ENCODE measurements around the gene SH2D6. TPM values are rescaled to one million over a fixed set of nuclear protein-coding genes. Genes with fewer than 3 reads are reported as not detected.
"Not testable (repeated sequence)": the region's sequence is repeated elsewhere in the genome, so short reads cannot be mapped to it uniquely, and the experiment has no call there.

Gene SH2D6
- under 1 TPM; 0.24 to 0.81 TPM for total RNA-seq

DNA sequence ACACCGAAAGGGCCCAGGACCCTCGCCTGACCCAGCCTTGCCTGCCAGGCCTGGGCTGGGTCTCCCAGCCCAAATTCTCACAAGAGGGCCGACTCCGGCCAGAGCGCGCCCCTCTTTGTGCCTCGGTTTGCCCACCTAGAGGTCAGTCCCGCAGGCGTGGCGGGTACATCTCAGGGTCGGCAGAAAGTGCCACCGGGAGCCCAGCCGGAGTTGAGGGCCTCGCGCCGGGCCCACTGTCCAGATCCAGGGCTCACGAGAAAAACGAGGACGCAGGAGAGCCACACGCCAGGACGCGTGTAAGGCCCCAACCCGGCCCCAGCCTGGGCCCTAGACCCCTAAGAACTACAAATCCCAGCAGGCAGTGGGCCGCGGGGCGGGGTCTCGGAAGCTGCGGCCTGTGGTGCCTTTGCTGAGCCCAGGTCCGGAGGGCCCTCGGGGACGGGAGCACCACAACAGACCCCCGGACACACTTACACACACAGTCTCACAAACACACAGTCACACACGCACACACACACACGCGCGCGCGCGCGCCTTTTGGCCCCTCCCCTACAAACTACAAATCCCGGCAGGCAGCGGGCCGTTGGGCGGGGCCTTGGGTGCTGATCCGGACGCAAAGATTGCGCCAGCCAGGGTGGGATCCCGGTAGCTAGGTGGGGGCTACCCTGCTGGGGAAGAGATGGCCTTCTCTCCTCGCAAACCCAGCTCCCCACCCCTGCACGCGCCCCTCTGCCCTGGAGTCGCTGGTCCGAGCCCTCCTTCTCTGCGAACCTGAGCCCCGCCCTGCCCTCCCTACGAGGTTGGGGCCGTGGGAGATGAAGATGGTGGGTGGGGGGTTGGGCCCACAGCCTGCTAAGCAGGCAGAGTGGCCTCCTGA lies at the start of gene SH2D6:
SH2D6 (plus strand) TSS at position 583 of the 877 bp plus-strand sequence. CDS start 10,752 bp downstream, outside the sequence.
- H3K27me3 Mint-ChIP-seq, result peaks cover 0 to 6% of the 10 kb centered on the region in 2 donors
- H3K4me3 Mint-ChIP-seq, result peak within 1 kb of the TSS; percentile 96
- ATAC-seq, result peak; percentile 91 to 92
- H3K4me1 Mint-ChIP-seq (ENCODE audit: low read depth in 2 of 2), result peaks cover 38 to 41% of the 10 kb centered on the region in 2 donors
- DNase-seq (ENCODE audit: low spot score), result peak; percentile 85
- no peaks in the 10 kb centered on the region for H3K36me3 Mint-ChIP-seq
- H3K9me3 Mint-ChIP-seq, result no peaks in the 10 kb centered on the region
- peak within 1 kb of the TSS; percentile 93 to 95 for H3K27ac Mint-ChIP-seq

DNA sequence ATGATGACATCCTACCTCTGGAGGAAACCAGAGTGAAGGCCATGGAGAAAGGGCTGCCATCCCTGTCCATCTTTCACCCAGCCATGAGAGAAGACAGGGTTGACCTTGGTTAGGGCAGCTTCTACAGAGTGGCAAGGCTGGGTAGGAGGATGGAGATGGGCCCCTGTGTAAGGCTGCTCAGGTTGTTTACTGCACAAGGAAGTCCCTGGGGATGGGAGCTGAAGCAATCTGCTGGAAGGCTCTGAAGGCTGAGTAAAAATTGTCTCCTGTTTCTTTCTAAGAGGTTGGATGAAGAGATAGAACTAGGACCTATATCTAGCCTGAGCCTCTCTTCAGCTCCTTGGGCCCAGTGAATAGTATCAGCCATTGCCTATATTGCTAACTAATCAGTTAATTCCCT lies 49.6 kb upstream of the SH2D6 start:
- DNase-seq (ENCODE audit: low spot score), result no peak
- H3K36me3 Mint-ChIP-seq, result peaks cover 3% of the 10 kb centered on the region
- H3K27me3 Mint-ChIP-seq, result no peaks in the 10 kb centered on the region
- H3K9me3 Mint-ChIP-seq, result no peaks in the 10 kb centered on the region
- H3K4me1 Mint-ChIP-seq (ENCODE audit: low read depth in 2 of 2), result no peaks in the 10 kb centered on the region
- H3K27ac Mint-ChIP-seq, result no peak overlapping the region
- ATAC-seq, result no peak
- no peak overlapping the region for H3K4me3 Mint-ChIP-seq

DNA sequence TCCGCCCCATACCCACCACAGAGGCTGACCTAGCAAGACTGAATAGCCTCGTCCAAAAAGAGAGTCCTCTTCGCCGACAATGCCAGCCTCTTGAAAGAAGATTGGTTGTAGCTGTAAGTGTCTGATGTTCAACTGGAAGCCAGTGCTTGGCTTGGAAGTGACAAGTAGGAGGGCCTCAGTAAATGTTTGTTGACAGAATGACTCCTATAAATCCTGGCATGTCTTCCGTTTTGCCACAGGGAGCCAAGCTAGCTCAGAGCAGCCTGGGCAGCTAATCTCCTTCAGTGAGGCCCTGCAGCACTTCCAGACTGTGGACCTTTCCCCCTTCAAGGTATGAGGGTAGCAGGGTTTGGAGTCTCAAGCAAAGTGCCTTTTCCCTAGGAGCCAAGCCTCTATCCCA lies 49.0 kb upstream of the SH2D6 start:
- Mint-ChIP-seq H3K4me3 (no peak overlapping the region), H3K4me1 (ENCODE audit: low read depth in 2 of 2) (no peaks in the 10 kb centered on the region), H3K36me3 (peaks cover 5% of the 10 kb centered on the region), H3K27ac (no peak overlapping the region), H3K27me3 (no peaks in the 10 kb centered on the region), H3K9me3 (no peaks in the 10 kb centered on the region)
- DNase-seq (ENCODE audit: low spot score) (no peak), ATAC-seq (no peak)

DNA sequence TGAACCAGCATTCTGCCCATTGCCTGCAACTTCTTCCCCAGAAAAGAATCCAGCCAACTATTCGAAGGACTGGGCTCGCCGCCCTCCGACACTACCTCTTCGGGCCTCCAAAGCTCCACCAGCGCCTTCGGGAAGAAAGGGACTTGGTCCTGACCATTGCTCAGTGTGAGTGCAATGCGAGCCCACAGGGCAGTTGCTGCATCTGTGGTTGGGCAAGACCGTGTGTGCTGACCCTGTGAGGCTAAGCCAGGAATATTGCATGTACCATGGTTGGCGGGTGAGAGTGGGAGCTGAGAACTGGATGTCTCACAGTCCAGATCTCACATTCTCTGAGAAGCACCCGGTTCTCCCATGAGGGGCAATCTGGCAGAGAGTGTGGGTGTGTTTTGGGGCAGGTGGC lies 47.5 kb upstream of the SH2D6 start:
- Mint-ChIP-seq H3K27me3 (no peaks in the 10 kb centered on the region), H3K4me3 (no peak overlapping the region), H3K36me3 (peaks cover 11% of the 10 kb centered on the region), H3K27ac (no peak overlapping the region), H3K4me1 (ENCODE audit: low read depth in 2 of 2) (no peaks in the 10 kb centered on the region), H3K9me3 (no peaks in the 10 kb centered on the region)
- ATAC-seq, result no peak
- DNase-seq (ENCODE audit: low spot score), result no peak

DNA sequence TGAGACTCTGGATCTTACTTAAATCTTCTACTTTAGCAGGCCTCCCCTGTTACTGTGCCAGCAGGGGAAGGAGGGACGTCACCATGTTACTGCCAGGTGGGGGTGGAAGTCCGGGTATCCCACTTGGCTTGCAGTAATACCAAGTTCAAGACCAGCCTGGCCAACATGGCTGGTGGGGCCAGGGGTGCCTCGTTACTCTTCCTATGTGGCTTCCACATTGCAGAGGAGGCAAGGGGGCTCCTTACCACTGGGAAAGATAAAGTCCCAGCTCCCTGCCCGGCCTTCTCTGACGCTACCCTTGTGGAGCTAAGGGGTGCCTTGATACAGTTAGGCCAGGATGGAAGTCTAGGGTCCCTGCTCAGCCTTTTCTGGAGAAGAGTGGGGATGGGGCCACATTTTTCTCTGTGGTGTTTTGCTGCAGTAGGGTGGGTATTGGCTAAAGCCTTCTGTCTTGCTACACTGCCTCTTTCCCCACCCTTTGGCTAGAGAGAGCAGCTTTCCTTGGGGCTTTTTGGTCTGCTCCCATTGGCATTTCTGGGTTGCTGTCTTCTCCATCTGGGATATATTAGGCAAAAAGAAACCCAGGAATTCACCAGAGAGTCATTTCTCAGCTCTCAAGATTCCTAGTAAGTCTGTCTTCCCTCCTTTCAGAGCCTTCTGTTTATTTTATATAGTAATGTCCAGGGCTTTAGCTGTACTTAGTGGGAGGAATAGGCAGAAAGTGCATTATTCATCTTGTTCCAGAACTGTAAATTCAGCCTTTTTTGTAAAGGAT lies 42.0 kb upstream of the SH2D6 start:
- H3K4me3 Mint-ChIP-seq, result no peak overlapping the region
- no peak overlapping the region for H3K27ac Mint-ChIP-seq
- no peaks in the 10 kb centered on the region for H3K9me3 Mint-ChIP-seq
- H3K27me3 Mint-ChIP-seq, result no peaks in the 10 kb centered on the region
- ATAC-seq (no peak), DNase-seq (ENCODE audit: low spot score) (no peak)
- no peaks in the 10 kb centered on the region for H3K4me1 Mint-ChIP-seq (ENCODE audit: low read depth in 2 of 2)
- peaks cover 39% of the 10 kb centered on the region for H3K36me3 Mint-ChIP-seq

DNA sequence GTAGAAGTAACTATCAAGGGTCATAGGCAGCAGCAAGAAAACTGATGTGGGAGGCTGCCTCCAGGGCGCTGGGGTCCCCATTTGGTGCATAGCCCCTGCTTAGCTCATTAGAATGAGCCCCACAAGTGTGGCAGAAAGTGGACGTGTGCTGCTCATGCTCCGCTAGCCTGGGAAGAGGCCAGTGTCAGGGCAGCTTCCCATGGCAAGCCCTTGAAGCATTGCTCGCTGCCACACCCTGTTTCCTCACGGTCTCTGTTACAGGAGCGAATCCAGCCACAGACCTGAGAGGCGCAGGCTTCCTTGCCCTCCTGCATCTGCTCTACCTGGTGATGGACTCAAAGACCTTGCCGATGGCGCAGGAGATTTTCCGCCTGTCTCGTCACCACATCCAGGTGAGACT lies 41.4 kb upstream of the SH2D6 start:
- Mint-ChIP-seq H3K4me1 (ENCODE audit: low read depth in 2 of 2) (no peaks in the 10 kb centered on the region), H3K27ac (no peak overlapping the region), H3K36me3 (peaks cover 39% of the 10 kb centered on the region), H3K9me3 (no peaks in the 10 kb centered on the region), H3K4me3 (no peak overlapping the region), H3K27me3 (no peaks in the 10 kb centered on the region)
- ATAC-seq, result no peak
- no peak for DNase-seq (ENCODE audit: low spot score)

DNA sequence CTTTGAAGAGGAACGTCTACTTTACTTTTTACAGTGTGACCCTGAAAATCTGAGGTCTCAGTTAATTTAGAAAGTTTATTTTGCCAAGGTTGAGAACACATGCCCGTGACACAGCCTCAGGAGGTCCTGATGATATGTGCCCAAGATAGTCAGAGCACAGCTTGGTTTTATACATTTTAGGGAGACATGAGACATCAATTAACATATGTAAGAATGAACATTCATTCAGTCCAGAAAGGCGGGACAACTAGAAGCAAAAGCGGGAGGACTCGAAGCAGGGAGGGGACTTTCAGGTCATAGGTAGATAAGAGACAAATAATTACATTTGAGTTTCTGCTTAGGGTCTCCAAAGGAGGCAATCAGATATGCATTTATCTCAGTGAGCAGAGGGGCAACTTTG lies 40.3 kb upstream of the SH2D6 start:
- ATAC-seq, result no peak
- no peaks in the 10 kb centered on the region for H3K27me3 Mint-ChIP-seq

DNA sequence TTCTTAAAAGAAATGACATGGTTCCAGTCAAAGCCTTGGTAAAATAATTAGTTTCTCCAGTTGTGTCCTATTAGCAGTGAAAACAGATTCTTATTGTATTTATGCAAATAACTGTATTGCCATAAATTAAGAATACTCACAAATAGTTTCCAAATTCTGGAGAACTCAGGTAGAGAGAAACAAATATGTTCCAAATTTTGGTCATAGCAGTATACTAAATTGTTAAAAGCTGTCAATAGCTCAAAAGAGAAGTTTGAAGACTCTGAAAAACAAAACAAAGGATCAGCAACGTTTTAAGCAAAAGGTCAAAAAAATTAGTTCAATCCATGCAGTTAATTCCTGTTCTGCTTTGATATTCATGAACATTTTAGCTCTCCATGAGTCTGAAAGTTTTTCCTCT lies 38.5 kb upstream of the SH2D6 start:
- no peak overlapping the region for H3K27ac Mint-ChIP-seq
- H3K9me3 Mint-ChIP-seq, result no peaks in the 10 kb centered on the region
- peaks cover 38% of the 10 kb centered on the region for H3K36me3 Mint-ChIP-seq
- ATAC-seq, result no peak
- no peaks in the 10 kb centered on the region for H3K4me1 Mint-ChIP-seq (ENCODE audit: low read depth in 2 of 2)
- no peak for DNase-seq (ENCODE audit: low spot score)
- H3K27me3 Mint-ChIP-seq, result no peaks in the 10 kb centered on the region
- H3K4me3 Mint-ChIP-seq, result no peak overlapping the region

More for the DNA sequence above, 40.3 kb upstream of the SH2D6 start:
- Mint-ChIP-seq H3K4me3 (no peak overlapping the region), H3K4me1 (ENCODE audit: low read depth in 2 of 2) (no peaks in the 10 kb centered on the region), H3K9me3 (no peaks in the 10 kb centered on the region), H3K27ac (no peak overlapping the region), H3K36me3 (peaks cover 39% of the 10 kb centered on the region)
- DNase-seq (ENCODE audit: low spot score), result no peak

DNA sequence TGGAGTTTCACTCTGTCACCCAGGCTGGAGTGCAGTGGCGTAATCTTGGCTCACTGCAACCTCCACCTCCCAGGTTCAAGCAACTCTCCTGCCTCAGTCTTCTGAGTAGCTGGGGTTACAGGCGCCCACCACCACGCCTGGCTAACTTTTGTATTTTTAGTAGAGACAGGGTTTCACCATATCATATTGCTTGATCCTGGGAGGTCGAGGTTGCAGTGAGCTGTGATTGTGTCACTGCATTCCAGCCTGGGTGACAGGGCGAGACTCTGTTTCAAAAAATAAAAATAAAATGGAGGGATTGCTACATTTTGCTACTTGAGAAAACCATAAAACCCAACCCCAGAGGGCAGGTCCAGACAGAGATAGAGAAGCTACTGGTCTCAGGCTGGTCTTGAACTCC lies 35.4 kb upstream of the SH2D6 start:
- H3K36me3 Mint-ChIP-seq, result peaks cover 25% of the 10 kb centered on the region

DNA sequence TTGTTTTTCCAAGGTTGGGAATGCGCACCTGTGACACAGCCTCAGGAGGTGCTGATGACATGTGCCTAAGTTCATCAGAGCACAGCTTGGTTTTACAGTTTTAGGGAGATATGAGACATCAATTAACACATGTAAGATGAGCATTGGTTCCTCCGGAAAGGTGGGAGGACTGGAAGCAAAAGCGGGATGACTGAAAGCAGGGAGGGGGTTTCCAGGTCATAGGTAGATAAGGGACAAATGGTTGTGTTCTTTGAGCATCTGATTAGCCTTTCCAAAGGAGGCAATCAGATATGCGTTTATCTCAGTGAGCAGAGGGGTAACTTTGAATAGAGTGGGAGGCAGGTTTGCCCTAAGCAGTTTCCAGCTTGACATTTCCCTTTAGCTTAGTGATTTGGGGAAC lies 34.7 kb upstream of the SH2D6 start:
- Mint-ChIP-seq H3K4me3 (no peak overlapping the region), H3K27me3 (no peaks in the 10 kb centered on the region), H3K36me3 (peaks cover 18% of the 10 kb centered on the region), H3K27ac (no peak overlapping the region), H3K9me3 (no peaks in the 10 kb centered on the region), H3K4me1 (ENCODE audit: low read depth in 2 of 2) (no peaks in the 10 kb centered on the region)
- ATAC-seq (no peak), DNase-seq (ENCODE audit: low spot score) (no peak)

More for the DNA sequence above, 35.4 kb upstream of the SH2D6 start:
- ATAC-seq; H3K4me3 Mint-ChIP-seq; H3K27ac Mint-ChIP-seq; H3K9me3 Mint-ChIP-seq; H3K27me3 Mint-ChIP-seq; DNase-seq (ENCODE audit: low spot score); H3K4me1 Mint-ChIP-seq (ENCODE audit: low read depth in 2 of 2): not testable (repeated sequence)

DNA sequence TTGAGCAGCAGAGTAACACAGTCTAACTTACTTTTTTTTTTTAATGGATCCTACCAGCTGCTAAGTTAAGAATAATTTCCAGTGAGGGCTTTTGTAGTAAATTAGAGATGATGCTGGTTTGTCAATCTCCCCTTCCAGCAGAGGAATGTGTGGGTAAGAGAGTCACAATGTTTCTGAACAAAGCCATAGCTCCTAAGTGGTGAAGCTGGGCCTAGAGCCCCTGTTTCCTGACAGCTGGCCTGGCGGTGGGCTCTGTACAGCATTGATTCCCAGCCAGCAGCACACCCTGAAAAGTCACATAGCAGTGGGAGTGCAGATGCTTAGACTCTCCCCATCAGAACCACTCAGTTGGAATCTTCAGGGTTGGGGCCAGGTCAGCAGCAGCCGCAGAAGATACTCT lies 32.8 kb upstream of the SH2D6 start:
- DNase-seq (ENCODE audit: low spot score) (no peak), ATAC-seq (no peak)
- Mint-ChIP-seq H3K27me3 (no peaks in the 10 kb centered on the region), H3K4me1 (ENCODE audit: low read depth in 2 of 2) (no peaks in the 10 kb centered on the region), H3K4me3 (no peak overlapping the region), H3K36me3 (peaks cover 5% of the 10 kb centered on the region), H3K9me3 (no peaks in the 10 kb centered on the region), H3K27ac (peak overlapping the region in 1 of 2 donors; percentile 17)

DNA sequence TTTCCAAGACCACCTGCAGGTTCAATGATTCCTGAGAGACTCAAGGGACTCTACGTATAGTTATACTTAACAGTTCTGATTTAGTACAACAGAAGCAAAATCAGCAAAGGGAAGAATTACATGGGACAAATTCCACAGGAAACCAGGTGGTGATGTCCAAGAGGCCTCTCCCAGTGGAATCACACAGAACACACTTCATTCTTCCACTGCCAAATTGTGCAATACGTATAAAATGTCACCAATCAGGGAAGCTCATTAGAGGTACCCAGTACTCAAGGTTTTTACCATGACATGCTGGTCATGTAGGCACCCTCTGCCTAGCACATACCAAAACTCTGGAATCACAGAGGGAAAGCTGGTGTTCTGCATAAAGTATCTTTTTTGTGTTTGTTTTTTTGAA lies 30.8 kb upstream of the SH2D6 start:
- no peak for ATAC-seq
- DNase-seq (ENCODE audit: low spot score), result no peak
- Mint-ChIP-seq H3K27me3 (no peaks in the 10 kb centered on the region), H3K9me3 (no peaks in the 10 kb centered on the region), H3K27ac (no peak overlapping the region), H3K4me3 (no peak overlapping the region), H3K4me1 (ENCODE audit: low read depth in 2 of 2) (no peaks in the 10 kb centered on the region), H3K36me3 (peaks cover 5% of the 10 kb centered on the region)

DNA sequence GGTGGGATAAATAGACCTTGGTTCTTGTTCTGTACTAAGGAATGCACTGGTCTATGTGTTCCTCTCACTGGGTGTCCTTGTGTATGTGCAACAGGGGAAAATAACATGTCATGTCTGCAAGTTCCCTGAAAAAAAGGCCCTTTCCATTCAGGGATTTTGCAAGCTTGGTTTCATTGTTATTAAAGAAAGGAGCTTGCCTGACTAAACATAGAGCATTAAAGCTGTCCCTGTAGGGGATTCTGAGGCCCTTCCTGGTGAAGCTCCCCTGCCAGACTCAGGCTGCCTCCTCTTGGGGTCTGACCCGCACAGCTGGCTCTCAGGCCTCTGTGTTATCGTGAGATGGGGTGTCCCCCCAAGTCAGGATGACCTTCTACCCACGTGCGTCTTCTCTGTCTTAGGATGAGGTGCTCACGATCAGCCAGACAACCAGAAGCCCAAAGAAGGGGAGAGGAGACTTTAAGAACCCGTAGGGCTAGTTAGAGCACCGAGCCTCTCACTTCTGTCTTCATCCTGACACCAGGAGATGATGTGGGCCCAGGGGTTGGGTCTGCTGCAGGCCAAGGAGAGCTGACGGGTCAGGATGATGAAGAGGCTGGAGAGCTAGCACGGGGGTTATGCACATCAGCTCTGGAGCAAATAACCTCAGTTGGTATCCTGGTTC lies 29.5 kb upstream of the SH2D6 start:
- ATAC-seq (no peak), DNase-seq (ENCODE audit: low spot score) (no peak)
- Mint-ChIP-seq H3K27me3 (no peaks in the 10 kb centered on the region), H3K4me3 (no peak overlapping the region), H3K9me3 (no peaks in the 10 kb centered on the region), H3K4me1 (ENCODE audit: low read depth in 2 of 2) (peaks cover 0 to 2% of the 10 kb centered on the region in 2 donors), H3K27ac (peak overlapping the region in 1 of 2 donors; percentile 28), H3K36me3 (no peaks in the 10 kb centered on the region)
